ENCODE results near the gene WFDC5.

The WFDC5 gene

DNA sequence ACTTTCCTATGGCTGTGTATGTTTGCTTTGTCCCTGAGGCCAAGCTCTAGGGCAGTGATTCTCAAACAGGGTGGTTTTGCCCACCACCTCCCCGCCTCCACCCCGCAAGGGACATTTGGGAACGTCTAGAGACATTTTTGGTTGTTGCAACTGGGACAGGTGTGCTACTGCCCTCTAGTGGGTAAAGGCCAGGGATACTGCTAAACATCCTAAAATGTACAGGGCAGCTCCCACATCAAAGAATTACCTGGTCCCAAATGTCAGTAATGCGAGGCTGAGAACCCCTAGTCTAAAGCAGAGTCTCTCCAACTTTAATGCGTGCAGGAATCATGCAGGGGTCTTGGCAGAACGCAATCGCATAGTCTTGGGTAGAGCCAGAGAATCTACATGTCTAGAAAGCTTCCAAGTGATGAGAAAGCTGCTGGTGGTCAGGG, 19.2 kb downstream of the WFDC5 start (continued):
- TF ChIP-seq, protein P1, sequence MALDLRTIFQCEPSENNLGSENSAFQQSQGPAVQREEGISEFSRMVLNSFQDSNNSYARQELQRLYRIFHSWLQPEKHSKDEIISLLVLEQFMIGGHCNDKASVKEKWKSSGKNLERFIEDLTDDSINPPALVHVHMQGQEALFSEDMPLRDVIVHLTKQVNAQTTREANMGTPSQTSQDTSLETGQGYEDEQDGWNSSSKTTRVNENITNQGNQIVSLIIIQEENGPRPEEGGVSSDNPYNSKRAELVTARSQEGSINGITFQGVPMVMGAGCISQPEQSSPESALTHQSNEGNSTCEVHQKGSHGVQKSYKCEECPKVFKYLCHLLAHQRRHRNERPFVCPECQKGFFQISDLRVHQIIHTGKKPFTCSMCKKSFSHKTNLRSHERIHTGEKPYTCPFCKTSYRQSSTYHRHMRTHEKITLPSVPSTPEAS (tag by site-specific recombination; IDR thresholded peaks at IDR 0.05), result no peak
- TF ChIP-seq ZSCAN16 (tag by site-specific recombination; IDR thresholded peaks at IDR 0.05) (no peak), ZNF792 (tag by site-specific recombination; IDR thresholded peaks at IDR 0.05) (no peak), SCRT2 (tag by site-specific recombination; IDR thresholded peaks at IDR 0.05) (no peak), EGR2 (tag by site-specific recombination; IDR thresholded peaks at IDR 0.05; ENCODE audit: low read depth) (no peak), ZNF560 (tag by site-specific recombination; IDR thresholded peaks at IDR 0.05; ENCODE audit: borderline replicate concordance) (no peak), ZNF654 (tag by site-specific recombination; IDR thresholded peaks at IDR 0.05; ENCODE audit: low read depth) (peak; percentile 87), ZNF76 (tag by site-specific recombination; IDR thresholded peaks at IDR 0.05; ENCODE audit: borderline replicate concordance, low read depth) (no peak), GLI4 (tag by site-specific recombination; IDR thresholded peaks at IDR 0.05) (no peak), ZNF114 (tag by site-specific recombination; IDR thresholded peaks at IDR 0.05) (no peak), ZXDB (tag by site-specific recombination; IDR thresholded peaks at IDR 0.05) (no peak), ZNF311 (tag by site-specific recombination; IDR thresholded peaks at IDR 0.05; ENCODE audit: borderline replicate concordance) (no peak)
- TF ChIP-seq, protein P2, sequence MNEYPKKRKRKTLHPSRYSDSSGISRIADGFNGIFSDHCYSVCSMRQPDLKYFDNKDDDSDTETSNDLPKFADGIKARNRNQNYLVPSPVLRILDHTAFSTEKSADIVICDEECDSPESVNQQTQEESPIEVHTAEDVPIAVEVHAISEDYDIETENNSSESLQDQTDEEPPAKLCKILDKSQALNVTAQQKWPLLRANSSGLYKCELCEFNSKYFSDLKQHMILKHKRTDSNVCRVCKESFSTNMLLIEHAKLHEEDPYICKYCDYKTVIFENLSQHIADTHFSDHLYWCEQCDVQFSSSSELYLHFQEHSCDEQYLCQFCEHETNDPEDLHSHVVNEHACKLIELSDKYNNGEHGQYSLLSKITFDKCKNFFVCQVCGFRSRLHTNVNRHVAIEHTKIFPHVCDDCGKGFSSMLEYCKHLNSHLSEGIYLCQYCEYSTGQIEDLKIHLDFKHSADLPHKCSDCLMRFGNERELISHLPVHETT (tag by site-specific recombination; IDR thresholded peaks at IDR 0.05), result no peak

DNA sequence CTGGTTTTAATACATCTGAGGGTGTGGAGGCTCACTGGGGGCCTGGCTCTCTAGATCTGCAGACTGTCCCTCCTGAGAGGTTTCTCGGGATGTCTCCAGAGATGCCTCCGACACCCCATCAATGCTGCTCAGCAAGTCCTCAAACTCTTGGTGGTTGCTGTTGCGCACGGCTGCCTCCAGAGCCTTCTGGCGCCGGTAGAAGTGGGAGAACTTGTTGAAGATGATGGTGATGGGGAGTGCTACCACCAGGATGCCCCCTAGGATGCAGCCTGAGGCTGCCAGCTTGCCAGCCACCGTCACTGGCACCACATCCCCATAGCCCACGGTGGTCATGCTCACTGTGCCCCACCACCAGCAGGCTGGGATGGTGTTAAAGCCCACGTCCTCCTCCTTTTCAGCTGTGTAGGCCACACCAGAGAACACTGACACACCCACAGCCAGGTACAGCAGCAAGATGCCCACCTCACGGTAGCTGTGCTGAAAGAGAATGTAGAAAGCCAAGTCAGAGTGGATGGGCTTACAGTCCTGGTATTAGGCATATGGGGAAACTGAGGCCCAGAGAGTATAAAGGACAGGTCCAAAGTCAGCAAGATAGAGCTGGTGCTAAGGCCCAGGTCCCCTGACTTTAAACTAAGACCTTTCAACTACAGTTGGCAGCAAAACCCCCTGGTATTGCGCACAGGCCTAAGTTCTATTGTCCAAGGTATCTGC, 20.0 kb downstream of the WFDC5 start:
- ChIA-PET CTCF (interaction anchor here (0.6 to 5.2 kb wide), 33 partner anchors 8 to 667 kb away, joined by 3 to 112 read pairs (median 7); partner anchors contain the start of gene WFDC5), POLR2A (no interaction called here)
- no peak for TF ChIP-seq GLI4 (tag by site-specific recombination; IDR thresholded peaks at IDR 0.05)
- Histone ChIP-seq H3K4me3 (ENCODE audit: low read depth, low read length) (no peak overlapping the region), H3K4me1 (ENCODE audit: control insufficient read depth, insufficient read depth, low read length) (no peaks in the 10 kb centered on the region), H3K9me3 (ENCODE audit: control insufficient read depth, insufficient read depth, low read depth, low read length) (no peaks in the 10 kb centered on the region), H3K27ac (ENCODE audit: extremely low read depth, low read depth, low read length) (no peak overlapping the region), H3K36me3 (ENCODE audit: control insufficient read depth in 2 of 2, insufficient read depth in 1 of 2, low read length in 2 of 2) (peaks cover 0 to 2% of the 10 kb centered on the region in 2 experiments; a peak in 1 of 3 replicates)

DNA sequence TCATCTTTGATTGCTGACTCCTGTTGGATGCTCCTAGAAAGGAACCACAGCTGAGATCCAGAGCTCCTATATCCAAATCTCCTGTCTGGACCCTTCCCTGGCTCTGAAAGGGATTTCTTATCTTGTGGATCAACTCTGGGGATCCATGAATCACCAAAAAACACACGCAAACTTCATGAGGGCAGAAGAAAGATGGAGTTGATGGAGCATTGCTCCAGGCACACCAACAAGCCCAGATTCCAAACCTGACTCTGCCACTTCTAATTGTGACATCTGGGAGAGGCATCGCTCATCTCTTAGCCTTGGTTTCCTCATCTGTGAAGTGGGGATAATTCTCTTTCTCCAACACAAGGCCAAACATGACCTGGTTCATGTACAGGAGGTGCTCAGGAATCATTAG, 20.8 kb downstream of the WFDC5 start:
- Histone ChIP-seq H3K9me3 (ENCODE audit: control insufficient read depth, insufficient read depth, low read depth, low read length) (no peaks in the 10 kb centered on the region), H3K4me3 (ENCODE audit: low read depth, low read length) (no peak overlapping the region), H3K4me1 (ENCODE audit: control insufficient read depth, insufficient read depth, low read length) (no peaks in the 10 kb centered on the region), H3K36me3 (ENCODE audit: control insufficient read depth in 2 of 2, insufficient read depth in 1 of 2, low read length in 2 of 2) (peaks cover 0 to 3% of the 10 kb centered on the region in 2 experiments; a peak in 1 of 3 replicates), H3K27ac (ENCODE audit: extremely low read depth, low read depth, low read length) (no peak overlapping the region)
- POLR2A ChIA-PET, result interaction anchor here (0.7 kb wide), 1 partner anchor 50 kb away, joined by 4 read pairs; no protein-coding TSS in a partner anchor
- CTCF ChIA-PET, result interaction anchor here (0.5 to 5.2 kb wide), 13 partner anchors 17 to 683 kb away, joined by 3 to 112 read pairs (median 4); no protein-coding TSS in a partner anchor
- TF ChIP-seq MZF1 (tag by site-specific recombination; IDR thresholded peaks at IDR 0.05; ENCODE audit: borderline replicate concordance) (no peak), ZNF140 (tag by site-specific recombination; IDR thresholded peaks at IDR 0.05) (no peak), ZFHX2 (tag by site-specific recombination; conservative IDR thresholded peaks at IDR 0.05) (no peak), ZNF324 (tag by site-specific recombination; IDR thresholded peaks at IDR 0.05) (no peak), ZNF629 (tag by site-specific recombination; IDR thresholded peaks at IDR 0.05) (no peak), ZNF544 (tag by site-specific recombination; IDR thresholded peaks at IDR 0.05) (no peak), ZNF561 (tag by site-specific recombination; IDR thresholded peaks at IDR 0.05; ENCODE audit: borderline replicate concordance) (no peak), ZNF510 (tag by site-specific recombination; IDR thresholded peaks at IDR 0.05; ENCODE audit: insufficient replicate concordance) (no peak), ZBTB7A (tag by site-specific recombination; IDR thresholded peaks at IDR 0.05; ENCODE audit: low read depth) (no peak), BCL11A (tag by site-specific recombination; IDR thresholded peaks at IDR 0.05; ENCODE audit: low read depth) (no peak), YY1 (tag by site-specific recombination; IDR thresholded peaks at IDR 0.05) (no peak), ZNF777 (tag by site-specific recombination; IDR thresholded peaks at IDR 0.05; ENCODE audit: borderline replicate concordance) (no peak)
- TF ChIP-seq, protein P3, sequence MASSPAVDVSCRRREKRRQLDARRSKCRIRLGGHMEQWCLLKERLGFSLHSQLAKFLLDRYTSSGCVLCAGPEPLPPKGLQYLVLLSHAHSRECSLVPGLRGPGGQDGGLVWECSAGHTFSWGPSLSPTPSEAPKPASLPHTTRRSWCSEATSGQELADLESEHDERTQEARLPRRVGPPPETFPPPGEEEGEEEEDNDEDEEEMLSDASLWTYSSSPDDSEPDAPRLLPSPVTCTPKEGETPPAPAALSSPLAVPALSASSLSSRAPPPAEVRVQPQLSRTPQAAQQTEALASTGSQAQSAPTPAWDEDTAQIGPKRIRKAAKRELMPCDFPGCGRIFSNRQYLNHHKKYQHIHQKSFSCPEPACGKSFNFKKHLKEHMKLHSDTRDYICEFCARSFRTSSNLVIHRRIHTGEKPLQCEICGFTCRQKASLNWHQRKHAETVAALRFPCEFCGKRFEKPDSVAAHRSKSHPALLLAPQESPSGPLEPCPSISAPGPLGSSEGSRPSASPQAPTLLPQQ (tag by site-specific recombination; IDR thresholded peaks at IDR 0.05), result no peak
- TF ChIP-seq, protein P4, sequence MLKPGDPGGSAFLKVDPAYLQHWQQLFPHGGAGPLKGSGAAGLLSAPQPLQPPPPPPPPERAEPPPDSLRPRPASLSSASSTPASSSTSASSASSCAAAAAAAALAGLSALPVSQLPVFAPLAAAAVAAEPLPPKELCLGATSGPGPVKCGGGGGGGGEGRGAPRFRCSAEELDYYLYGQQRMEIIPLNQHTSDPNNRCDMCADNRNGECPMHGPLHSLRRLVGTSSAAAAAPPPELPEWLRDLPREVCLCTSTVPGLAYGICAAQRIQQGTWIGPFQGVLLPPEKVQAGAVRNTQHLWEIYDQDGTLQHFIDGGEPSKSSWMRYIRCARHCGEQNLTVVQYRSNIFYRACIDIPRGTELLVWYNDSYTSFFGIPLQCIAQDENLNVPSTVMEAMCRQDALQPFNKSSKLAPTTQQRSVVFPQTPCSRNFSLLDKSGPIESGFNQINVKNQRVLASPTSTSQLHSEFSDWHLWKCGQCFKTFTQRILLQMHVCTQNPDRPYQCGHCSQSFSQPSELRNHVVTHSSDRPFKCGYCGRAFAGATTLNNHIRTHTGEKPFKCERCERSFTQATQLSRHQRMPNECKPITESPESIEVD (tag by site-specific recombination; IDR thresholded peaks at IDR 0.05), result no peak
